ENCODE data around the gene RWDD1. TPM values are rescaled to one million over a fixed set of nuclear protein-coding genes. Genes with fewer than 3 reads are reported as not detected.

RWDD1 gene
- total RNA-seq, 2 experiments from 2014 or later: 33.4 to 38.2 TPM

- POLR2A ChIA-PET: interaction anchor here (0.6 to 2.2 kb wide), 10 partner anchors 8 to 314 kb away, joined by 3 to 16 read pairs (median 3); partner anchors contain the start of genes TRAPPC3L and TSPYL1
- intact Hi-C loops (cut with micrococcal nuclease; ENCODE audit: unreplicated experiment): no loop called here
- H3K4me2 ChIP-seq (ENCODE audit: low read length): peak overlapping the region; percentile 75
Measured at GRCh38 chr6:116568821-116569755, 2.2 kb upstream of the RWDD1 start.

GRCh38 chr6:116571683-116572000 lies 338 bp downstream of the RWDD1 start:
- Histone ChIP-seq H4K20me1 (ENCODE audit: insufficient read depth, low read length) (peaks cover 16% of the 10 kb centered on the region; the same call in 1 of the 2 replicates), H3K4me1 (ENCODE audit: insufficient read depth, low read length, poor library complexity, severe bottlenecking) (peaks cover 36% of the 10 kb centered on the region), H3K4me2 (ENCODE audit: low read length) (peak overlapping the region; percentile 97), H3K36me3 (ENCODE audit: insufficient read depth, low read length) (peaks cover 31% of the 10 kb centered on the region), H3K27ac (ENCODE audit: low read depth, low read length, poor library complexity, severe bottlenecking) (peak overlapping the region; percentile 72), H3K9me3 (ENCODE audit: low read length) (no peaks in the 10 kb centered on the region), H3K4me3 (ENCODE audit: low read depth, low read length, poor library complexity, severe bottlenecking) (peak overlapping the region; percentile 91), H2AFZ (ENCODE audit: low read length) (peak overlapping the region; percentile 60), H3K9me2 (ENCODE audit: insufficient read depth, low read length) (no peaks in the 10 kb centered on the region), H3K79me2 (ENCODE audit: insufficient read depth, low read depth, low read length) (peaks cover 65% of the 10 kb centered on the region)
- BruUV-seq (replicated peaks): TSS peak; percentile 58
- CTCF ChIA-PET (ENCODE audit: unreplicated experiment): interaction anchor here (0.6 to 2.0 kb wide), 6 partner anchors 11 to 354 kb away, joined by 3 to 8 read pairs (median 4); no protein-coding TSS in a partner anchor
- intact Hi-C loops (cut with micrococcal nuclease; ENCODE audit: unreplicated experiment): loop anchor here (1.0 to 10.0 kb wide), 8 partner anchors 76 to 1106 kb away; partner anchors contain the start of genes KPNA5, NT5DC1, NUS1 and ZUP1
- POLR2A ChIA-PET: interaction anchor here (0.6 to 2.2 kb wide), 16 partner anchors 9 to 484 kb away, joined by 3 to 16 read pairs (median 4); partner anchors contain the start of genes KPNA5, TSPYL1 and ZUP1
- DNase-seq (ENCODE audit: low spot score): no peak
- TF ChIP-seq EZH2phosphoT487 (IDR thresholded peaks at IDR 0.05; ENCODE audit: borderline replicate concordance, low read depth, low read length): no peak
- no peak for TF ChIP-seq CTCF (conservative IDR thresholded peaks at IDR 0.05; ENCODE audit: low read length)

More at GRCh38 chr6:116568821-116569755, 2.2 kb upstream of the RWDD1 start:
- H3K4me1 ChIP-seq (ENCODE audit: insufficient read depth, low read length, poor library complexity, severe bottlenecking): peaks cover 34% of the 10 kb centered on the region
- no peak overlapping the region for H3K4me3 ChIP-seq (ENCODE audit: low read depth, low read length, poor library complexity, severe bottlenecking)
- no TSS peak for BruUV-seq (replicated peaks)
- no peaks in the 10 kb centered on the region for H3K9me2 ChIP-seq (ENCODE audit: insufficient read depth, low read length)
- no peaks in the 10 kb centered on the region for H3K9me3 ChIP-seq (ENCODE audit: low read length)
- peaks cover 16% of the 10 kb centered on the region; the same call in 1 of the 2 replicates for H4K20me1 ChIP-seq (ENCODE audit: insufficient read depth, low read length)
- H2AFZ ChIP-seq (ENCODE audit: low read length): peak overlapping the region; percentile 12; the same call in 1 of the 2 replicates
- DNase-seq (ENCODE audit: low spot score): no peak
- H3K36me3 ChIP-seq (ENCODE audit: insufficient read depth, low read length): peaks cover 7% of the 10 kb centered on the region
- TF ChIP-seq CTCF (conservative IDR thresholded peaks at IDR 0.05; ENCODE audit: low read length): no peak
- TF ChIP-seq EZH2phosphoT487 (IDR thresholded peaks at IDR 0.05; ENCODE audit: borderline replicate concordance, low read depth, low read length): no peak
- H3K79me2 ChIP-seq (ENCODE audit: insufficient read depth, low read depth, low read length): peaks cover 41% of the 10 kb centered on the region
- CTCF ChIA-PET (ENCODE audit: unreplicated experiment): interaction anchor here (0.5 to 1.4 kb wide), 2 partner anchors 290 to 301 kb away, joined by 3 to 4 read pairs; partner anchors contain the start of gene TSPYL1
- H3K27ac ChIP-seq (ENCODE audit: low read depth, low read length, poor library complexity, severe bottlenecking): no peak overlapping the region

Measured in OCI-LY7 (cell line).